HG03521 (cell line): ENCODE measurements around the gene KRTAP1-1.
"Not testable (repeated sequence)": the region's sequence is repeated elsewhere in the genome, so short reads cannot be mapped to it uniquely, and the experiment has no call there.

ENCODE experiments used
- ATAC-seq: cut with Tn5 transposase; IDR thresholded peaks from one replicate; pipeline ENCODE4 v1.9.1; 2021; ENCODE audit warnings: mild to moderate bottlenecking, moderate library complexity; ENCODE audit not compliant: unreplicated experiment

The KRTAP1-1 gene

GRCh38 chr17:41057547-41057946 is 16.3 kb upstream of the KRTAP1-1 start:
- ATAC-seq = no peak

DNA sequence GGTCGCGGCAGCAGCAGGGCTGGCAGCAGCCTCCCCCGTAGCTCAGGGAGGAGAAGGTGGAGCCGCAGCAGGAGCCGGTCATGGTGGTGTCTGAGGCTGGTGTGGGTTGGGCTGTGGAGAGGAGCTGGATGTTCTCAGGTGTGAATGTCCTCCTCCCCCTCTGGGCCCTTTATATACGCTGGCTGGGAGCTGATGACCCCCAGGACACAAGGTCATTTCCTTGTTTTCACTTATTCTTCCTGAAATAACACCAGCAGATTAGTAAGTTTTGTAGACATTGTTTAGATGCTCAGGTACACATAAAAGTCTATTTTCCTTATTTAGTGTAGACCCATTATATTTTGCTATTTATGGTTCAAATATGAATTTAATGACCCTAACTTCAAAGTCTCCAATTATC is 13.9 kb upstream of the KRTAP1-1 start, which contains the start of gene KRTAP2-2:
Gene KRTAP2-2, minus strand, starts transcription at position 101 of the 400 bp plus-strand sequence. Its CDS starts 19 bp downstream, at position 82.
- not testable (repeated sequence) for ATAC-seq

GRCh38 chr17:41054556-41054955 is 13.3 kb upstream of the KRTAP1-1 start:
- not testable (repeated sequence) for ATAC-seq

- ATAC-seq = no peak
Measured at GRCh38 chr17:41054025-41054424, 12.8 kb upstream of the KRTAP1-1 start.

- no peak for ATAC-seq
Measured at GRCh38 chr17:41052566-41052965, 11.3 kb upstream of the KRTAP1-1 start.

DNA sequence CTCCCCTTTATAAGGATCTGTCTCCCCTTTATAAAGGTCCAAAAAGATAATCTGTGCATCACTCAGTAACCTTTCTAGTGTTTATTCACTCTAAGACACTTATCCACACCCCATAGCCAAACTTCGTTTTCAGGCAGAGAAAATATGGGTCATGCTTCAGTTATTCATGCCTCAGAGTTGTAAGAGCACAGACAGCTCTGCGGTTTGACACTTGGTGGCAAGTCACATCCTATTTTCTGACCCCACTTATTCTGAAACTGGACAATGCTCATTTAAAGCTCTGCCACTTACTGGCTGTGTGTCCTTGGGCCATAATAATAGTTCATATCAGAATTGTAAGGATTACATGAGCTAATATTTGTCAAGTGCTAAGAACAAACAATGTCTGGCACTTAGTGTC is 7.9 kb upstream of the KRTAP1-1 start:
- no peak for ATAC-seq

- no peak for ATAC-seq
Measured at GRCh38 chr17:41048441-41048840, 7.2 kb upstream of the KRTAP1-1 start.

- ATAC-seq = not testable (repeated sequence)
Measured at GRCh38 chr17:41046735-41047465, 5.7 kb upstream of the KRTAP1-1 start, which contains the start of gene KRTAP2-1. TSS of gene KRTAP2-1 (minus strand) at chr17:41047316. CDS start at chr17:41047267, 49 bp downstream.

- no peak for ATAC-seq
Measured at GRCh38 chr17:41042953-41043352, 1.7 kb upstream of the KRTAP1-1 start.

DNA sequence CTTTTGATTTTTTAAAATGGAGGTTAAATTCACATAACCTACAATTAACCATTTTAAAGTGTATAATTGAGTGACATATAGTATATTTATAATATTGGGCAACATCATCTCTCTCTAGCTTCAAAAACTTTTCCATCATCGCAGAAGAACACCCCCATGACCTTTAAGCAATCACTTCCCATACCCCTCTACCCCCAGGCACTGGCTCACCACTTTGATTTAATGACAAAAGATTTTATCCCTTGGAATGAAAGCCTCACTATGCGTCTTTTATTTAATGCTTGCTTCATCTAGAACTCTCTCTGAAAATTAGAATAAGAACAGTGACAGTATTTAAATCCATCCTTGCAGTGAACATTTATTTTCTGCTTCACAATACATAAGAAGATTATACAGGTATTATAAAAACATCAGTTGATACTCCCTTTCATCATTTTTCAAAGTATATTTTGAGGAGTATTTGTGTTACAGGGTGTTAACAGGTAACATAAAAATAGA is 3.3 kb downstream of the KRTAP1-1 start:
- ATAC-seq = no peak

DNA sequence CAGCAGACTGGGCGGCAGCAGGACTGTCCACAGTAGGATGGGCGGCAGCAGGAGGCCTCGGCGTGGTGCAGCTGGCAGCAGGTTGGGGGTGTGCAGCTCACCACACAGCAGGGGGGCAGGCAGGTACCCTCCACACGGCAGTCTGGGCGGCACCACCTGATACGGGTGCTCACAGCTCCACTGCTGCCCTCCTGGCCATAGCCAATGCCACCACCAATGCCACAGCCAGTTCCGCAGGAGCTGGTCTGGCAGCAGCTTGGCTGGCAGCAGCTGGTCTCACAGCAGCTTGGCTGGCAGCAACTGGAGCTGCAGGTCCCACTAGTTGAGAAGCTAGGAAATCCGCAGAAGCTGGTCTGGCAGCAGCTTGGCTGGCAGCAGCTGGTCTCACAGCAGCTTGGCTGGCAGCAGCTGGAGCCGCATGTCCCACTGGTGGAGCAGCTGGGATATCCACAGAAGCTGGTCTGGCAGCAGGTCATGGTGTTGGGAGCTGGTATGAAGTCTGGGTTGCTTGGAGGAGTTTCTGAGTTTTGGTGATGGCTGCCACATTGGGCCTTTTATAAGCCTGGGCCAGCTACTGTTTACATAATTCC is 6.8 kb downstream of the KRTAP1-1 start, which contains the start of gene KRTAP1-3:
Gene KRTAP1-3, minus strand, starts transcription at position 529 of the 590 bp plus-strand sequence. Its CDS starts 53 bp downstream, at position 476.
- ATAC-seq = not testable (repeated sequence)

GRCh38 chr17:41029633-41030245 is 11.5 kb downstream of the KRTAP1-1 start, which contains the start of gene KRTAP1-4:
TSS of gene KRTAP1-4 (minus strand) at chr17:41030195. CDS start at chr17:41030078, 117 bp downstream.
- no peak for ATAC-seq

DNA sequence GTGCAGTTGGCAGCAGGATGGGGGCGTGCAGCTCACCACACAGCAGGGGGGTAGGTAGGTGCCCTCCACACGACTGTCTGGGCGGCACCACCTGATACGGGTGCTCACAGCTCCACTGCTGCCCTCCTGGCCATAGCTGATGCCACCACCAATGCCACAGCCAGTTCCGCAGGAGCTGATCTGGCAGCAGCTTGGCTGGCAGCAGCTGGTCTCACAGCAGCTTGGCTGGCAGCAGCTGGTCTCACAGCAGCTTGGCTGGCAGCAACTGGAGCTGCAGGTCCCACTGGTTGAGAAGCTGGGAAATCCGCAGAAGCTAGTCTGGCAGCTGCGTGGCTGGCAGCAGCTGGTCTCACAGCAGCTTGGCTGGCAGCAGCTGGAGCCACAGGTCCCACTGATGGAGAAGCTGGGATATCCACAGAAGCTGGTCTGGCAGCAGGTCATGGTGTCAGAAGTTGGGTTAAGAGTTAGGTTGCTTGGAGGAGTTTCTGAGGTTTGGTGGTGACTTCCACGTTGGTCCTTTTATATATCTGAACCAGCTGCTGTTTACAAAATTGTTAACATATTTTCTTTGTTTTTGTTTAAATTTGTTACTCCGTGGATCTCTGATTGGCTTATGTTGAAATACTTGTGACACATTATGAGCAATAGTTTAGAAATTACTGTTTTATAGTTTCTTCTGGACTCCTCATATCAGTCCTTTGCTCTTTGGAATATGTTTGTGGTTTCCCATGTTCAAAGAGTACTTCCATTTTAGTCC is 14.4 kb downstream of the KRTAP1-1 start, which contains the start of gene KRTAP1-5:
Gene KRTAP1-5, minus strand, starts transcription at position 494 of the 757 bp plus-strand sequence. Its CDS starts 53 bp downstream, at position 441.
- ATAC-seq = no peak

DNA sequence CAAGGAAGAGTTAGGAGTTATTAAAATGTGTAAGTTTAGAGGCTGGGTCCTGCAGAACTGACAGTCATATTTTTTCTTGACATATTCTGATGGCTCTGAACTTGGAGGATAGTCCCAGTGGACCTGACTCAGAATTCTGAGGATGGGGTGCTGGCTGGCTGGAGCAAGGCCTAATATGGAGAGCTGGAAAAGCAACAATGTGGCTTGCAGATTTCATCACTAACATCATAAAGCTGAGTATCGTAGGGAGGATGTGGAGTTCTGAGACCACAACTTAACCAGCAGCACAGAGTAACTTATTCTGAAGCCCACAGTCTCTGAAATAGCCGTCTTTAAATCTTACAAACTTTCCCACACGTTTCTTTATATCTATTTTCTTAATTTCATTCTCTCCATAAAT is 16.6 kb downstream of the KRTAP1-1 start:
- ATAC-seq = no peak

DNA sequence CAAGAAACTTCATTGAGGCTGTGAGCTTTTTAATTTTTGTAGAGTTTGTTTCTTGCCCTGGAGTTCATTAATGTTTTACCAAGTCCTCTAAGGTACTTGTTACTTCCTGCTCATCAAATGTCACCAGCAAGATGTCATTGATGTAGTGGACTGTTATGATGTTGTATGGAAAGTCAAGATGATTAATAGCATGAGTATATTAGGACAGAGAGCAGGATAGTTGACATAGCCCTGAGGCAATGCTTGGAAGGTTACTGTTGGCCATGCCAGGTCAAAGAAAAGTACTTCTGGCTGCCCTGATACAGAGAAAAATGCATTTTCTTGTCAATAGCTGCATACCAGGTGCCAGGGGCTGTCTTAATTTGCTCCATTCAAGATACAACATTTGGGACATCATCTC is 20.9 kb downstream of the KRTAP1-1 start:
- no peak for ATAC-seq

- no peak for ATAC-seq
Measured at GRCh38 chr17:41019415-41019814, 21.8 kb downstream of the KRTAP1-1 start.

DNA sequence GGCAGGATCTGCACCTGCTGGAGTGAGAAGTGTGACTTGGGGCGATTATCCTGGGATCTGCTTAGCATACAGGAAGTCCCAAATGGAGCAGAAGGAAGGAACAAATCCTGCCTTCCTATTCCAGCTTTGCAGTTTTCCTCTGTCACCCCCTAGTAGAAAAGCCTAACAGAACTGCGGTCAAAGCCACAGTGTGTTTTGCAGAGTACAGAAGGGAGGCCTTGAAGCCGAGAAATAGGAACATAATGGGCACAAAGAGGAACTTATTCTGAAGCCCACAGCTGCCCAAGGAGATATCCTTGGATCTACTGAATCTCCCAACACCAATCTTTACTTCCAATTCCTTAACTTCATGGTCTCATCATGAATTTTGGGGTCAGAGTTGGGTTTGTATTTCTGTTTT is 22.7 kb downstream of the KRTAP1-1 start:
- ATAC-seq = no peak

GRCh38 chr17:41016578-41017215 is 24.6 kb downstream of the KRTAP1-1 start:
- ATAC-seq = no peak

DNA sequence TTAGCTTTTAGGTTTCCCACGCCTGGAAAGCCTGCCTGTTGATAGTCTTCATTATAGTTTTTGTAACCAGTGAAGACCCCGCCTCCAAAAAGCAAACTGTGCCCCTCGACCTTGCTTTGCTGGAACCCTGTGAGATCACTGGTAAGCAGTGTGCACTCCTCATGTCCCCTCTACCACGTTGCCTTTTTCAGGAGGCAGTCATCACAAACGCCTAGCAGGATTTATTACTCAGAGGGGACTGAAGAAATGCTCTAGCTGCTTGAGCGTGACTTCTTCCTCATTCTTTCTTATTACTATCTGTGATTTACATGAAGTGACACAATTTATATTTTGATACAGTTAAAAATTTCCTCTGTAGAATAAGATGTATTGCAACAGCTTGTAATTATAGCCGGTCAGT is 25.8 kb downstream of the KRTAP1-1 start:
- ATAC-seq = no peak

- no peak for ATAC-seq
Measured at GRCh38 chr17:41013606-41014005, 27.6 kb downstream of the KRTAP1-1 start.
